GM23338 (cell line): ENCODE results near the gene NEXMIF. TPM values are rescaled to one million over a fixed set of nuclear protein-coding genes. Genes with fewer than 3 reads are reported as not detected.

ENCODE experiments used
- ATAC-seq: fragments of 200-7000 bp; cut with Tn5 transposase; 3 replicates; pipeline ENCODE4 v1.9.1; 2020
- DNase-seq: peaks from one replicate; pipeline ENCODE4 v3.0.0-alpha.2; 2015; ENCODE audit warnings: low spot score
- H2AFZ ChIP-seq: fragments of 200-600 bp; sonication (generic); 2 replicates; pipeline ENCODE4 v1.8.0; 2016; ENCODE audit warnings: antibody characterized with exemption, mild to moderate bottlenecking, moderate library complexity
- H3F3A ChIP-seq: fragments of 200-600 bp; sonication (generic); replicated peaks from 2 replicates; pipeline ENCODE4 v1.8.0; 2017; ENCODE audit warnings: antibody characterized with exemption, mixed run types, low read depth
- H3K27ac ChIP-seq: fragments of 200-600 bp; sonication (generic); 2 replicates; pipeline ENCODE4 v1.6.1; 2016; ENCODE audit warnings: low read depth
- H3K27me3 ChIP-seq: fragments of 200-600 bp; sonication (generic); 2 replicates; pipeline ENCODE4 v1.8.0; 2016; ENCODE audit warnings: mild to moderate bottlenecking, mixed run types, moderate library complexity; ENCODE audit not compliant: insufficient read depth
- H3K36me3 ChIP-seq: fragments of 200-600 bp; sonication (generic); 2 replicates; pipeline ENCODE4 v1.8.0; 2016; ENCODE audit warnings: mild to moderate bottlenecking; ENCODE audit not compliant: insufficient read depth
- H3K4me1 ChIP-seq: fragments of 200-600 bp; sonication (generic); 2 replicates; pipeline ENCODE4 v1.8.0; 2016; ENCODE audit warnings: mild to moderate bottlenecking, moderate library complexity; ENCODE audit not compliant: insufficient read depth
- H3K4me2 ChIP-seq: fragments of 200-600 bp; sonication (generic); 2 replicates; pipeline ENCODE4 v1.7.1; 2017; ENCODE audit warnings: mixed run types
- H3K4me3 ChIP-seq: fragments of 200-600 bp; sonication (generic); 2 replicates; pipeline ENCODE4 v1.6.1; 2016; ENCODE audit warnings: mixed run types
- H3K79me2 ChIP-seq: fragments of 200-600 bp; sonication (generic); replicated peaks from 2 replicates; pipeline ENCODE4 v1.8.0; 2017; ENCODE audit warnings: mild to moderate bottlenecking; ENCODE audit not compliant: insufficient read depth
- H3K9me2 ChIP-seq: fragments of 200-600 bp; sonication (generic); 2 replicates; pipeline ENCODE4 v1.8.0; 2017; ENCODE audit not compliant: insufficient read depth
- H4K20me1 ChIP-seq: fragments of 200-600 bp; sonication (generic); replicated peaks from 2 replicates; pipeline ENCODE4 v1.8.0; 2017; ENCODE audit warnings: mild to moderate bottlenecking; ENCODE audit not compliant: insufficient read depth
- H3K27ac Mint-ChIP-seq: 2 replicates; pipeline ENCODE4 v1.8.0; 2020; ENCODE audit warnings: inconsistent platforms, mild to moderate bottlenecking, moderate library complexity, mixed read lengths
- H3K27me3 Mint-ChIP-seq: 3 replicates; pipeline ENCODE4 v1.8.0; 2022; ENCODE audit warnings: low read depth, mild to moderate bottlenecking, moderate library complexity, mixed read lengths, inconsistent platforms; ENCODE audit not compliant: insufficient read depth, poor library complexity
- H3K36me3 Mint-ChIP-seq: 3 replicates; pipeline ENCODE4 v1.8.0; 2021; ENCODE audit warnings: low read depth, mild to moderate bottlenecking, inconsistent platforms, moderate library complexity, mixed read lengths
- H3K4me1 Mint-ChIP-seq: 3 replicates; pipeline ENCODE4 v1.8.0; 2020; ENCODE audit warnings: mild to moderate bottlenecking, inconsistent platforms, mixed read lengths
- H3K4me3 Mint-ChIP-seq: 3 replicates; pipeline ENCODE4 v1.8.0; 2021; ENCODE audit warnings: moderate library complexity, mild to moderate bottlenecking, inconsistent platforms, mixed read lengths
- H3K9me3 Mint-ChIP-seq: 3 replicates; pipeline ENCODE4 v1.8.0; 2020; ENCODE audit warnings: moderate library complexity, mild to moderate bottlenecking, inconsistent platforms, mixed read lengths
- CREB1 ChIP-seq: fragments of 250-450 bp; sonication (Bioruptor Pico); IDR thresholded peaks from 2 replicates; pipeline ENCODE4 v1.5.0; 2020; ENCODE audit warnings: low read depth, mild to moderate bottlenecking, moderate library complexity
- ETS1 ChIP-seq: IDR thresholded peaks from 2 replicates; pipeline ENCODE4 v1.6.1; 2016; ENCODE audit warnings: antibody characterized with exemption
- EZH2 ChIP-seq: fragments of 200-600 bp; sonication (generic); IDR thresholded peaks from one replicate; pipeline ENCODE4 v1.8.0; 2017; ENCODE audit warnings: antibody characterized with exemption, mild to moderate bottlenecking, low read depth; ENCODE audit not compliant: unreplicated experiment
- EZH2phosphoT487 ChIP-seq: fragments of 200-600 bp; sonication (generic); IDR thresholded peaks from one replicate; pipeline ENCODE4 v1.8.1; 2018; ENCODE audit warnings: antibody characterized with exemption; ENCODE audit not compliant: unreplicated experiment
- JUNB ChIP-seq: IDR thresholded peaks from one replicate; pipeline ENCODE4 v1.6.1; 2016; ENCODE audit warnings: antibody characterized with exemption; ENCODE audit not compliant: unreplicated experiment
- NANOG ChIP-seq: IDR thresholded peaks from 2 replicates; pipeline ENCODE4 v1.6.1; 2016; ENCODE audit warnings: antibody characterized with exemption, borderline replicate concordance
- POLR2AphosphoS5 ChIP-seq: IDR thresholded peaks from 2 replicates; pipeline ENCODE4 v1.6.1; 2016; ENCODE audit warnings: antibody characterized with exemption, low read depth
- STAT1 ChIP-seq: IDR thresholded peaks from one replicate; pipeline ENCODE4 v1.6.1; 2016; ENCODE audit warnings: antibody characterized with exemption; ENCODE audit not compliant: unreplicated experiment
- ZNF114 ChIP-seq: fragments of 250-450 bp; sonication (Bioruptor Pico); IDR thresholded peaks from 2 replicates; pipeline ENCODE4 v1.5.0; 2020; ENCODE audit warnings: mild to moderate bottlenecking, moderate library complexity
- ZNF331 ChIP-seq: fragments of 250-450 bp; sonication (Bioruptor Pico); IDR thresholded peaks from 2 replicates; pipeline ENCODE4 v1.5.0; 2020; ENCODE audit warnings: low read depth, mild to moderate bottlenecking, moderate library complexity
- polyA plus RNA-seq: library from polyadenylated mRNA; unstranded; fragments of >200 nt; fragmentation: Nextera tagmentation; extraction: Ambion mirVana; gene quantifications from 2 replicates; pipeline ENCODE4 v1.2.1, GENCODE V29; 2016
- total RNA-seq: library from RNA; depleted of rRNA; stranded (reverse); fragments of >200 nt; shearing (Covaris generic); gene quantifications from 2 replicates; pipeline ENCODE4 v1.2.3, GENCODE V29; 2014
- TF ChIP-seq, protein P1 (sequence below): IDR thresholded peaks from one replicate; pipeline ENCODE4 v1.6.1; 2018; ENCODE audit warnings: antibody characterized with exemption; ENCODE audit not compliant: unreplicated experiment
- TF ChIP-seq, protein P2 (sequence below): fragments of 250-450 bp; sonication (Bioruptor Pico); IDR thresholded peaks from 2 replicates; pipeline ENCODE4 v1.5.0; 2020; ENCODE audit warnings: mild to moderate bottlenecking, moderate library complexity
- TF ChIP-seq, protein P3 (sequence below), 2 experiments: fragments of 200-600 bp in 1 of 2; sonication (generic) in 1 of 2; conservative IDR thresholded peaks; 2 replicates each; pipeline versions ENCODE4 v1.5.1 to v1.6.1; 2016 to 2017; ENCODE audit warnings: antibody characterized with exemption in 2 of 2, low read depth in 2 of 2, mild to moderate bottlenecking in 2 of 2, moderate library complexity in 1 of 2

The NEXMIF gene
- total and polyA plus RNA-seq, 2 experiments from 2014 or later: 0.16 to 0.76 TPM

- peaks cover 2% of the 10 kb centered on the region; the same call in 1 of the 3 replicates for H3K36me3 Mint-ChIP-seq
- H3K27me3 Mint-ChIP-seq: no peaks in the 10 kb centered on the region
- no peak for ATAC-seq
- Histone ChIP-seq H3K4me3 (no peak overlapping the region), H3K4me1 (no peaks in the 10 kb centered on the region), H3K79me2 (no peaks in the 10 kb centered on the region), H3K27me3 (no peaks in the 10 kb centered on the region), H3F3A (no peaks in the 10 kb centered on the region), H4K20me1 (no peaks in the 10 kb centered on the region), H3K36me3 (no peaks in the 10 kb centered on the region), H3K9me2 (no peaks in the 10 kb centered on the region), H3K27ac (no peak overlapping the region), H3K4me2 (no peak overlapping the region), H2AFZ (no peak overlapping the region)
- H3K4me1 Mint-ChIP-seq: no peaks in the 10 kb centered on the region
- no peak for DNase-seq
- peaks cover 7% of the 10 kb centered on the region; the same call in 2 of the 3 replicates for H3K9me3 Mint-ChIP-seq
- TF ChIP-seq JUNB: no peak
- no peak for TF ChIP-seq NANOG
- TF ChIP-seq STAT1: no peak
- TF ChIP-seq ZNF331 (CRISPR knock-in tag): no peak
- no peak for TF ChIP-seq ZNF114
- TF ChIP-seq EZH2: no peak
- TF ChIP-seq, protein P1, sequence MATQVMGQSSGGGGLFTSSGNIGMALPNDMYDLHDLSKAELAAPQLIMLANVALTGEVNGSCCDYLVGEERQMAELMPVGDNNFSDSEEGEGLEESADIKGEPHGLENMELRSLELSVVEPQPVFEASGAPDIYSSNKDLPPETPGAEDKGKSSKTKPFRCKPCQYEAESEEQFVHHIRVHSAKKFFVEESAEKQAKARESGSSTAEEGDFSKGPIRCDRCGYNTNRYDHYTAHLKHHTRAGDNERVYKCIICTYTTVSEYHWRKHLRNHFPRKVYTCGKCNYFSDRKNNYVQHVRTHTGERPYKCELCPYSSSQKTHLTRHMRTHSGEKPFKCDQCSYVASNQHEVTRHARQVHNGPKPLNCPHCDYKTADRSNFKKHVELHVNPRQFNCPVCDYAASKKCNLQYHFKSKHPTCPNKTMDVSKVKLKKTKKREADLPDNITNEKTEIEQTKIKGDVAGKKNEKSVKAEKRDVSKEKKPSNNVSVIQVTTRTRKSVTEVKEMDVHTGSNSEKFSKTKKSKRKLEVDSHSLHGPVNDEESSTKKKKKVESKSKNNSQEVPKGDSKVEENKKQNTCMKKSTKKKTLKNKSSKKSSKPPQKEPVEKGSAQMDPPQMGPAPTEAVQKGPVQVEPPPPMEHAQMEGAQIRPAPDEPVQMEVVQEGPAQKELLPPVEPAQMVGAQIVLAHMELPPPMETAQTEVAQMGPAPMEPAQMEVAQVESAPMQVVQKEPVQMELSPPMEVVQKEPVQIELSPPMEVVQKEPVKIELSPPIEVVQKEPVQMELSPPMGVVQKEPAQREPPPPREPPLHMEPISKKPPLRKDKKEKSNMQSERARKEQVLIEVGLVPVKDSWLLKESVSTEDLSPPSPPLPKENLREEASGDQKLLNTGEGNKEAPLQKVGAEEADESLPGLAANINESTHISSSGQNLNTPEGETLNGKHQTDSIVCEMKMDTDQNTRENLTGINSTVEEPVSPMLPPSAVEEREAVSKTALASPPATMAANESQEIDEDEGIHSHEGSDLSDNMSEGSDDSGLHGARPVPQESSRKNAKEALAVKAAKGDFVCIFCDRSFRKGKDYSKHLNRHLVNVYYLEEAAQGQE: no peak
- TF ChIP-seq, protein P2, sequence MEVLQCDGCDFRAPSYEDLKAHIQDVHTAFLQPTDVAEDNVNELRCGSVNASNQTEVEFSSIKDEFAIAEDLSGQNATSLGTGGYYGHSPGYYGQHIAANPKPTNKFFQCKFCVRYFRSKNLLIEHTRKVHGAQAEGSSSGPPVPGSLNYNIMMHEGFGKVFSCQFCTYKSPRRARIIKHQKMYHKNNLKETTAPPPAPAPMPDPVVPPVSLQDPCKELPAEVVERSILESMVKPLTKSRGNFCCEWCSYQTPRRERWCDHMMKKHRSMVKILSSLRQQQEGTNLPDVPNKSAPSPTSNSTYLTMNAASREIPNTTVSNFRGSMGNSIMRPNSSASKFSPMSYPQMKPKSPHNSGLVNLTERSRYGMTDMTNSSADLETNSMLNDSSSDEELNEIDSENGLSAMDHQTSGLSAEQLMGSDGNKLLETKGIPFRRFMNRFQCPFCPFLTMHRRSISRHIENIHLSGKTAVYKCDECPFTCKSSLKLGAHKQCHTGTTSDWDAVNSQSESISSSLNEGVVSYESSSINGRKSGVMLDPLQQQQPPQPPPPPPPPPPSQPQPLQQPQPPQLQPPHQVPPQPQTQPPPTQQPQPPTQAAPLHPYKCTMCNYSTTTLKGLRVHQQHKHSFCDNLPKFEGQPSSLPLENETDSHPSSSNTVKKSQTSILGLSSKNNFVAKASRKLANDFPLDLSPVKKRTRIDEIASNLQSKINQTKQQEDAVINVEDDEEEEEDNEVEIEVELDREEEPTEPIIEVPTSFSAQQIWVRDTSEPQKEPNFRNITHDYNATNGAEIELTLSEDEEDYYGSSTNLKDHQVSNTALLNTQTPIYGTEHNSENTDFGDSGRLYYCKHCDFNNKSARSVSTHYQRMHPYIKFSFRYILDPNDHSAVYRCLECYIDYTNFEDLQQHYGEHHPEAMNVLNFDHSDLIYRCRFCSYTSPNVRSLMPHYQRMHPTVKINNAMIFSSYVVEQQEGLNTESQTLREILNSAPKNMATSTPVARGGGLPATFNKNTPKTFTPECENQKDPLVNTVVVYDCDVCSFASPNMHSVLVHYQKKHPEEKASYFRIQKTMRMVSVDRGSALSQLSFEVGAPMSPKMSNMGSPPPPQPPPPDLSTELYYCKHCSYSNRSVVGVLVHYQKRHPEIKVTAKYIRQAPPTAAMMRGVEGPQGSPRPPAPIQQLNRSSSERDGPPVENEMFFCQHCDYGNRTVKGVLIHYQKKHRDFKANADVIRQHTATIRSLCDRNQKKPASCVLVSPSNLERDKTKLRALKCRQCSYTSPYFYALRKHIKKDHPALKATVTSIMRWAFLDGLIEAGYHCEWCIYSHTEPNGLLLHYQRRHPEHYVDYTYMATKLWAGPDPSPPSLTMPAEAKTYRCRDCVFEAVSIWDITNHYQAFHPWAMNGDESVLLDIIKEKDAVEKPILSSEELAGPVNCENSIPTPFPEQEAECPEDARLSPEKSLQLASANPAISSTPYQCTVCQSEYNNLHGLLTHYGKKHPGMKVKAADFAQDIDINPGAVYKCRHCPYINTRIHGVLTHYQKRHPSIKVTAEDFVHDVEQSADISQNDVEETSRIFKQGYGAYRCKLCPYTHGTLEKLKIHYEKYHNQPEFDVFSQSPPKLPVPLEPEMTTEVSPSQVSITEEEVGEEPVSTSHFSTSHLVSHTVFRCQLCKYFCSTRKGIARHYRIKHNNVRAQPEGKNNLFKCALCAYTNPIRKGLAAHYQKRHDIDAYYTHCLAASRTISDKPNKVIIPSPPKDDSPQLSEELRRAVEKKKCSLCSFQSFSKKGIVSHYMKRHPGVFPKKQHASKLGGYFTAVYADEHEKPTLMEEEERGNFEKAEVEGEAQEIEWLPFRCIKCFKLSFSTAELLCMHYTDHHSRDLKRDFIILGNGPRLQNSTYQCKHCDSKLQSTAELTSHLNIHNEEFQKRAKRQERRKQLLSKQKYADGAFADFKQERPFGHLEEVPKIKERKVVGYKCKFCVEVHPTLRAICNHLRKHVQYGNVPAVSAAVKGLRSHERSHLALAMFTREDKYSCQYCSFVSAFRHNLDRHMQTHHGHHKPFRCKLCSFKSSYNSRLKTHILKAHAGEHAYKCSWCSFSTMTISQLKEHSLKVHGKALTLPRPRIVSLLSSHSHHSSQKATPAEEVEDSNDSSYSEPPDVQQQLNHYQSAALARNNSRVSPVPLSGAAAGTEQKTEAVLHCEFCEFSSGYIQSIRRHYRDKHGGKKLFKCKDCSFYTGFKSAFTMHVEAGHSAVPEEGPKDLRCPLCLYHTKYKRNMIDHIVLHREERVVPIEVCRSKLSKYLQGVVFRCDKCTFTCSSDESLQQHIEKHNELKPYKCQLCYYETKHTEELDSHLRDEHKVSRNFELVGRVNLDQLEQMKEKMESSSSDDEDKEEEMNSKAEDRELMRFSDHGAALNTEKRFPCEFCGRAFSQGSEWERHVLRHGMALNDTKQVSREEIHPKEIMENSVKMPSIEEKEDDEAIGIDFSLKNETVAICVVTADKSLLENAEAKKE (CRISPR knock-in tag): no peak
- TF ChIP-seq CREB1 (CRISPR knock-in tag): no peak
- TF ChIP-seq, protein P3, sequence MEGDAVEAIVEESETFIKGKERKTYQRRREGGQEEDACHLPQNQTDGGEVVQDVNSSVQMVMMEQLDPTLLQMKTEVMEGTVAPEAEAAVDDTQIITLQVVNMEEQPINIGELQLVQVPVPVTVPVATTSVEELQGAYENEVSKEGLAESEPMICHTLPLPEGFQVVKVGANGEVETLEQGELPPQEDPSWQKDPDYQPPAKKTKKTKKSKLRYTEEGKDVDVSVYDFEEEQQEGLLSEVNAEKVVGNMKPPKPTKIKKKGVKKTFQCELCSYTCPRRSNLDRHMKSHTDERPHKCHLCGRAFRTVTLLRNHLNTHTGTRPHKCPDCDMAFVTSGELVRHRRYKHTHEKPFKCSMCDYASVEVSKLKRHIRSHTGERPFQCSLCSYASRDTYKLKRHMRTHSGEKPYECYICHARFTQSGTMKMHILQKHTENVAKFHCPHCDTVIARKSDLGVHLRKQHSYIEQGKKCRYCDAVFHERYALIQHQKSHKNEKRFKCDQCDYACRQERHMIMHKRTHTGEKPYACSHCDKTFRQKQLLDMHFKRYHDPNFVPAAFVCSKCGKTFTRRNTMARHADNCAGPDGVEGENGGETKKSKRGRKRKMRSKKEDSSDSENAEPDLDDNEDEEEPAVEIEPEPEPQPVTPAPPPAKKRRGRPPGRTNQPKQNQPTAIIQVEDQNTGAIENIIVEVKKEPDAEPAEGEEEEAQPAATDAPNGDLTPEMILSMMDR (conservative IDR thresholded peaks at IDR 0.05; ENCODE audit: low read depth in 2 of 2): no peak
- no peak for TF ChIP-seq ETS1
- TF ChIP-seq EZH2phosphoT487: no peak
- no peak for TF ChIP-seq POLR2AphosphoS5
- no peak overlapping the region for H3K27ac Mint-ChIP-seq
- no peak overlapping the region for H3K4me3 Mint-ChIP-seq
These were observed 18.8 kb downstream of the NEXMIF start for GRCh38 chrX:74906417-74906816.
